SK-N-SH (cell line): ENCODE results near the gene NFAT5. TPM values are rescaled to one million over a fixed set of nuclear protein-coding genes. Genes with fewer than 3 reads are reported as not detected.

ENCODE experiments used
- CTCF ChIA-PET: fragments of 300-600, 350-600 bp; formaldehyde crosslinking; extraction: SDS; loops from one replicate; lab custom pipeline; 2021; lab: Yijun Ruan, JAX
- POLR2A ChIA-PET: fragments of 350-600 bp; sonication (Branson Sonifier 250); formaldehyde crosslinking; extraction: SDS; loops from one replicate; lab custom pipeline; 2020; ENCODE audit warnings: antibody characterized with exemption, inconsistent platforms; lab: Yijun Ruan, JAX
- DNase-seq: peaks from one replicate; pipeline ENCODE4 v3.0.0; 2012
- H2AFZ ChIP-seq: fragments of 200-600 bp; sonication (generic); 2 replicates; pipeline ENCODE4 v1.8.1; 2016; ENCODE audit warnings: antibody characterized with exemption, mild to moderate bottlenecking, low read depth
- H3F3A ChIP-seq: fragments of 200-600 bp; sonication (generic); replicated peaks from 2 replicates; pipeline ENCODE3; 2016; ENCODE audit warnings: antibody characterized with exemption, mild to moderate bottlenecking; ENCODE audit not compliant: insufficient read depth
- H3K27ac ChIP-seq, 2 experiments: fragments of 200-500 bp in 1 of 2; fragments of 200-600 bp in 1 of 2; sonication (Bioruptor generic) in 1 of 2; sonication (generic), shearing (Covaris generic) in 1 of 2; 2 replicates each; pipeline versions ENCODE4 v1.5.1 to v1.6.1; 2014 to 2016; ENCODE audit warnings: low read depth in 2 of 2, inconsistent platforms in 1 of 2, low read length in 1 of 2, mild to moderate bottlenecking in 1 of 2, mixed read lengths in 1 of 2
- H3K27me3 ChIP-seq: fragments of 200-600 bp; sonication (generic), shearing (Covaris generic); 2 replicates; pipeline ENCODE4 v1.6.1; 2016; ENCODE audit warnings: mixed run types; ENCODE audit not compliant: insufficient read depth
- H3K36me3 ChIP-seq, 2 experiments: fragments of 200-500 bp in 1 of 2; fragments of 200-600 bp in 1 of 2; sonication (Bioruptor generic) in 1 of 2; sonication (generic) in 1 of 2; replicated peaks in 1 of 2; 2 replicates each; pipeline versions ENCODE3 to v1.5.1; 2014 to 2016; ENCODE audit warnings: low read length in 1 of 2, mild to moderate bottlenecking in 1 of 2; ENCODE audit not compliant: insufficient read depth in 2 of 2, control insufficient read depth in 1 of 2
- H3K4me1 ChIP-seq, 2 experiments: fragments of 200-500 bp in 1 of 2; fragments of 200-600 bp in 1 of 2; sonication (Bioruptor generic) in 1 of 2; sonication (generic), shearing (Covaris generic) in 1 of 2; 2 replicates each; pipeline versions ENCODE4 v1.5.1 to v1.6.1; 2014 to 2016; ENCODE audit warnings: low read depth in 1 of 2, low read length in 1 of 2, mixed run types in 1 of 2; ENCODE audit not compliant: insufficient read depth in 2 of 2, control insufficient read depth in 1 of 2
- H3K4me2 ChIP-seq: fragments of 200-600 bp; sonication (generic), shearing (Covaris generic); 2 replicates; pipeline ENCODE4 v1.6.1; 2017; ENCODE audit warnings: mixed run types
- H3K4me3 ChIP-seq, 2 experiments: fragments of 200-500 bp in 1 of 2; fragments of 200-600 bp in 1 of 2; sonication (Bioruptor generic) in 1 of 2; sonication (generic), shearing (Covaris generic) in 1 of 2; 2 replicates each; pipeline versions ENCODE4 v1.5.1 to v1.8.1; 2014 to 2016; ENCODE audit warnings: low read depth in 2 of 2, inconsistent platforms in 1 of 2, low read length in 1 of 2, mild to moderate bottlenecking in 1 of 2, mixed read lengths in 1 of 2, moderate library complexity in 1 of 2
- H3K79me2 ChIP-seq: fragments of 200-600 bp; sonication (generic); 2 replicates; pipeline ENCODE4 v1.8.1; 2017; ENCODE audit warnings: mild to moderate bottlenecking; ENCODE audit not compliant: insufficient read depth
- H3K9ac ChIP-seq: fragments of 200-600 bp; sonication (generic); 2 replicates; pipeline ENCODE4 v1.6.1; 2017; ENCODE audit warnings: mixed run types
- H3K9me2 ChIP-seq: fragments of 200-600 bp; sonication (generic); 2 replicates; pipeline ENCODE4 v1.6.1; 2017; ENCODE audit warnings: mixed run types
- H3K9me3 ChIP-seq: fragments of 200-600 bp; sonication (generic); 2 replicates; pipeline ENCODE4 v1.6.1; 2017; ENCODE audit warnings: mixed run types, mild to moderate bottlenecking, moderate library complexity
- H4K20me1 ChIP-seq: fragments of 200-600 bp; sonication (generic); 2 replicates; pipeline ENCODE4 v1.6.1; 2017; ENCODE audit warnings: mild to moderate bottlenecking, mixed run types; ENCODE audit not compliant: insufficient read depth
- CHD2 ChIP-seq: fragments of 150-350 bp; IDR thresholded peaks from 2 replicates; pipeline ENCODE4 v1.6.1; 2018; ENCODE audit warnings: low read length; ENCODE audit not compliant: partially characterized antibody
- CTCF ChIP-seq: fragments of 200-600 bp; sonication (generic); IDR thresholded peaks from 2 replicates; pipeline ENCODE4 v1.6.1; 2017; ENCODE audit warnings: antibody characterized with exemption, mild to moderate bottlenecking, moderate library complexity
- FOSL2 ChIP-seq: IDR thresholded peaks from 2 replicates; pipeline ENCODE4 v1.4.0; 2012; ENCODE audit warnings: low read depth, mild to moderate bottlenecking, moderate library complexity, borderline replicate concordance
- FOXJ3 ChIP-seq: sonication (generic); formaldehyde crosslinking; IDR thresholded peaks from 2 replicates; pipeline ENCODE4 v1.5.1; 2020; ENCODE audit warnings: mild to moderate bottlenecking, missing genetic modification reagents
- FOXM1 ChIP-seq: IDR thresholded peaks from 2 replicates; pipeline ENCODE4 v1.4.0; 2012; ENCODE audit warnings: low read depth, mild to moderate bottlenecking
- JUND ChIP-seq: IDR thresholded peaks from 2 replicates; pipeline ENCODE4 v1.4.0; 2012
- MAX ChIP-seq: IDR thresholded peaks from 2 replicates; pipeline ENCODE4 v1.4.0; 2012; ENCODE audit warnings: low read depth
- PBX3 ChIP-seq: IDR thresholded peaks from 2 replicates; pipeline ENCODE4; 2012
- POLR2AphosphoS5 ChIP-seq: IDR thresholded peaks from 2 replicates; pipeline ENCODE4 v1.6.1; 2012; ENCODE audit warnings: low read depth, low read length
- RAD21 ChIP-seq: IDR thresholded peaks from 2 replicates; pipeline ENCODE4 v1.6.1; 2012; ENCODE audit warnings: mild to moderate bottlenecking, low read length
- REST ChIP-seq: IDR thresholded peaks from 2 replicates; pipeline ENCODE4 v1.6.1; 2012; ENCODE audit warnings: mild to moderate bottlenecking, low read depth, low read length, moderate library complexity
- RFX5 ChIP-seq: IDR thresholded peaks from 2 replicates; pipeline ENCODE4 v1.6.1; 2012; ENCODE audit warnings: mild to moderate bottlenecking, improper control_type of control experiment, low read length
- SIN3A ChIP-seq: IDR thresholded peaks from 2 replicates; pipeline ENCODE4 v1.6.1; 2012; ENCODE audit warnings: low read depth, mild to moderate bottlenecking, low read length, moderate library complexity, borderline replicate concordance
- YY1 ChIP-seq: IDR thresholded peaks from 2 replicates; pipeline ENCODE4 v1.4.0; 2012; ENCODE audit warnings: low read depth, mild to moderate bottlenecking
- ZBTB33 ChIP-seq: IDR thresholded peaks from 2 replicates; pipeline ENCODE4 v1.4.0; 2012; ENCODE audit warnings: low read depth, borderline replicate concordance
- WGBS: methylation state at CpG from one replicate; pipeline ENCODE4 v1.1.6; 2017; ENCODE audit warnings: low lambda C conversion rate; 5-methylcytosine and 5-hydroxymethylcytosine counted together
- polyA plus RNA-seq, 3 experiments: library from polyadenylated mRNA; depleted of rRNA; stranded (reverse); fragments of >200 nt; gene quantifications; 2 replicates each; pipeline ENCODE4 v1.2.3, GENCODE V29; 2012

Gene NFAT5
- polyA plus RNA-seq, 1 of the 3 experiments (the other 2 are of a cell fraction): 7.2 TPM

- 95% methylated on average over 4 of the region's 4 CpGs for WGBS
- Histone ChIP-seq H3K27ac (no peak overlapping the region), H3K27me3 (no peaks in the 10 kb centered on the region), H3K9me2 (no peaks in the 10 kb centered on the region), H3K9me3 (no peaks in the 10 kb centered on the region), H3K4me1 (no peaks in the 10 kb centered on the region), H3K36me3 (peaks cover 28 to 81% of the 10 kb centered on the region in 2 experiments), H4K20me1 (no peaks in the 10 kb centered on the region), H2AFZ (no peak overlapping the region), H3K79me2 (peaks cover 5% of the 10 kb centered on the region; the same call in 1 of the 2 replicates), H3K4me2 (no peak overlapping the region), H3K4me3 (no peak overlapping the region), H3K9ac (no peak overlapping the region), H3F3A (peaks cover 15% of the 10 kb centered on the region)
- ChIA-PET CTCF (no interaction called here), POLR2A (no interaction called here)
- TF ChIP-seq JUND (no peak), ZBTB33 (no peak), RFX5 (no peak), FOXJ3 (CRISPR knock-in tag) (no peak), CTCF (no peak), MAX (no peak), YY1 (no peak), FOSL2 (no peak), CHD2 (no peak), POLR2AphosphoS5 (no peak), PBX3 (no peak), SIN3A (no peak), RAD21 (no peak), FOXM1 (no peak), REST (no peak)
- DNase-seq: no peak
Measured at GRCh38 chr16:69660166-69660565, 94.4 kb downstream of the NFAT5 start.
